GM18505 (cell line): ENCODE measurements around the gene PPP4R3B.
"Not testable (repeated sequence)": the region's sequence is repeated elsewhere in the genome, so short reads cannot be mapped to it uniquely, and the experiment has no call there.

Experiments
- ATAC-seq: cut with Tn5 transposase; IDR thresholded peaks from one replicate; pipeline ENCODE4 v1.9.1; 2021; ENCODE audit not compliant: unreplicated experiment
- POLR2A ChIP-seq: IDR thresholded peaks from 4 replicates; pipeline ENCODE4 v1.6.1; 2011; ENCODE audit warnings: borderline replicate concordance; ENCODE audit not compliant: insufficient read depth, insufficient read length; ENCODE audit errors: extremely low read depth

The PPP4R3B gene

DNA sequence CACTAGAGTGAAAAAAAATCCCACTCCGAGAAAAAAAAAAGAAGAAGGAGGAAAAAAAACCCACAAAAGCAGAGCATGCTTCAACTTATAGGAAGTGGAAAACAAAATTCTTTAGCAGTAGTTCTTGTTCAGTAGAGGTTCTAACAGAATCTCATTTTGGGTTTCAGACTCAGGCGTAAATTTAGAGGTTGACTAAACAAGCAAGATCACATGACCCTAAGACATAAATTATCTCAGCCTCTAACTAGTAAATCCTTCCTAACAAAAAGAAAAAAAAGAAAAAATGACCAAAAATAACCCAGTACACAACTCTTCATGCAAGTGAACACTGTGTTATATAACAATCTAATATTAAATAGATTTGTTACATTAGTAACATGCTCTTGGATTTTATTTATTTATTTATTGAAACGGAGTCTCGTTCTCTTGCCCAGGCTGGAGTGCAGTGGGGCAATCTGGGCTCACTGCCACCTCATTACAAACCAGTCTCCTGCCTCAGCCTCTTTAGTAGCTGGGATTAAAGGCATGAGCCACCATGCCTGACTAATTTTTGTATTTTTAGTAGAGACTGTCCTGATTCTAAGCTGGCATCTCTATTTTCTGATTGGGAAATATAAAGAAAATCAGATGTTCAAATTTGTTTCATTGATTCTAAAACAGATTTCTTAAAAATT lies 35.4 kb downstream of the PPP4R3B start:
- ATAC-seq = no peak
- no peak for TF ChIP-seq POLR2A

DNA sequence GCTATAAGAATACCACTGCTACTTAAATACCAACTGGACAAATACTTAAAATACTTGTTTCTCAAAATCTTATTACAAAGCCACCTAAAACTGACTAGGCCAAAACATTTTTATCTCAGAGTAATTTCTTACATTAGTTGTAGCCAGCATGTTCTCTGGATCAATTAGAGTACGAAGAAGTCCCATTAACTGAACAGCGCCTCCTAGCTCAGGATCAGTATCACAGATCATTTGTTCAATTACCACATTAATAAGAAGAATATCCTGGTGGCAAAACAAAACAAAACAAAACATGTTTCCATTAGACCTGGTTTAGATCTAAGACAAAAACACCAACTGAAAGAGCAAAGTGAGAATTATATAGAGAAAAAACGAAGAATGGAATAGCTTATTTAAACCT lies 36.0 kb downstream of the PPP4R3B start:
- TF ChIP-seq POLR2A = no peak
- no peak for ATAC-seq

DNA sequence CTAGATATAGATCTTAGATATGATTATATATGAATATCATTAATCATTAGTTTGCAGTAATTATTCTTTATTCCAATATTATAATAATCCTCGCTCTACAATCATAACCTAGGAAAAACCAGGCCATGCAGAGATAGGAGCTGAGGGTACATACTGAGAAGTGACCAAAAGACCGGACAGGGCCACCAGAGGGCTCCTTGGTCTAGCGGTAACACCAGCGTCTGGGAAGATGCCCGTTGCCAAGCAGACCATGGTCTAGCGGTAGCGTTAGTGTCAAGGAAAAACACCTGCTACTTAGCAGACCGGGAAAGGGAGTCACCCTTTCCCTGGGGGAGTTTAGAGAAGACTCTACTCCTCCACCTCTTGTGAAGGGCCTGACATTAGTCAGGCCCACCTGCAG lies 48.4 kb downstream of the PPP4R3B start:
- not testable (repeated sequence) for ATAC-seq

DNA sequence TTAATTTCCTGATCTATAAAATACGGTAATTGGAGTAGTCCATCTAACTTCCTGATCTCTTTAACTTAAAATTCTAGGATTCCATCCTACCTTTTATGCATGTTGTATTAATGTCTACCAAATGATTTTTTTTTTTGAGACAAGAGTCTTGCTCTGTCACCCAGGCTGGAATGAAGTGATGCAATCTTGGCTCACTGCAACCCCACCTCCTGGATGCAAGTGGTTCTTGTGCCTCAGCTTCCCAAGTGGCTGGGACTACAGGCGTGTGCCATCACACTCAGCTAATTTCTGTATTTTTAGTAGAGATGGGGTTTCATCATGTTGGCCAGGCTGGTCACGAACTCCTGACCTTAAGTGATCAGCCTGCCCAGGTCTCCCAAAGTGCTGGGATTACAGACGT lies 50.1 kb downstream of the PPP4R3B start:
- ATAC-seq = no peak

DNA sequence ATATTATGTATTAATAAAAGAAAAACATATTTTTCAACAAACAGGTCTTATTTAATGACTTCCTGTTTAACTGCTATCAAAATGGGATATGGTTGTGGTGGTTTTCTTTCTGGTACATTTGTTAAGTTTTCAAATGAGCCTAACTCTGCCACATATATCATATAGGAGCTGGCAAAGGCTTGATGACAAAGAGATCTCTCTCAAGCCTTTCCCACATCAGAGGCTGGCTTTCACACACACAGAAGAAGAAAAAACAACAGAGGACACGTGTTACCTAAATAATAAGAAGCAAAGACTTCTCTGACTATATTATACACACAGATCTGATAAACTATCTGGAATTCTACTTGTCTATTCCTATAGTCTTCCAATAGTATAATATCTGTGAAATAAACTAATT lies 51.8 kb downstream of the PPP4R3B start:
- ATAC-seq = no peak
- TF ChIP-seq POLR2A = no peak

More for the DNA sequence above, 50.1 kb downstream of the PPP4R3B start:
- no peak for TF ChIP-seq POLR2A

DNA sequence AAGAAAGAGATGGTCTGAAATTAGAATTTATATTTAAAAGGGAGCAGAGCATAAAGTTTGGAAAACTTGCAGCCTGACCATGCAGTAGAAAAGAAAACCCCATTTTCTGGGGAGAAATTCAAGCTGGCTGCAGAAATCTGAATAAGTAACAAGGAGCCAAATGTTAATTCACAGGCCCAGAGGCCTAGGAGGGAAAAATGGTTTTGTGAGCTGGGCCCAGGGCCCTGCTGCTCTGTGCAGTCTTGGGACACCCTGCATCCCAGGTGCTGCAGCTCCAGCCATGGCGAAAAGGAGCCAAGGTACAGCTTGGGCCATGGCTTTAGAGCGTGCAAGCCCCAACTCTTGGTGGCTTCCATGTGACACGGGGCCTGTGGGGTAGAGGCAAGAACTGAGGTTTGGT lies 56.6 kb downstream of the PPP4R3B start:
- no peak for ATAC-seq
- no peak for TF ChIP-seq POLR2A

DNA sequence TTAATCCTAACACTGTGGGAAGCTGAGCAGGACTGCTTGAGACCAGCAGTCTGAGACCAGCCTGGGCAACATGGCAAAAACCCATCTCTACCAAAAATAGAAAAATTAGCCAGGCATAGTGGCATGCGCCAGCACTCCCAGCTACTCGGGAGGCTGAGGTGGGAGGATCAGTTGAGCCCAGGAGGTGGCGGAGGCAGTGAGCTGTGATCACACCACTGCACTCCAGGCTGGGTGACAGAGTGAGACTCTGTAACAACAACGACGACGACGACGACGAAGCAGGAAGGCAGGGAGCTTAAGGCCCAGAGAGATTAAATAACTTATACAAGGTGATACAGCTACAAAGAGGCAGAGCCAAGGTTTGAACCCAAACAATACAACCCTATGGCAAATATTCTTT lies 60.6 kb downstream of the PPP4R3B start:
- no peak for TF ChIP-seq POLR2A
- ATAC-seq = no peak

DNA sequence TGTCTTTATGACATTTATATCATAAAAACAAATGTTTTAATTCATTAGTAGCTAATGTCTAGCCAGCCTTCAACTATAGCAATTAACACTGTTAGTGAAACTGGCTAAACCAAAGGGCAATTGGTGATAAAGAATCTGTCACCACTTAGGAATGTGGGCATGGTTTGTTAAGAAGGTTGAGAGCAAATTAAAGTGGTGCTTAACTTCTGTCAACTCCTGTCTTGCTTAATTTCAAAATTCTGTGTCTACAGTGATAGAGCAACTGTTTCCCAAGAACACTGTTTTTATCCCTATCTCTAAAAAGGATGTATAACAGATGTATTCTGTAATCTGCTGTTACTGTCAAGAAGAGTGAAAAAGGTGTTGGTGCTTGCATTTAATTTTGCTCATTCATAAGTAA lies 61.4 kb downstream of the PPP4R3B start:
- ATAC-seq = no peak
- no peak for TF ChIP-seq POLR2A

DNA sequence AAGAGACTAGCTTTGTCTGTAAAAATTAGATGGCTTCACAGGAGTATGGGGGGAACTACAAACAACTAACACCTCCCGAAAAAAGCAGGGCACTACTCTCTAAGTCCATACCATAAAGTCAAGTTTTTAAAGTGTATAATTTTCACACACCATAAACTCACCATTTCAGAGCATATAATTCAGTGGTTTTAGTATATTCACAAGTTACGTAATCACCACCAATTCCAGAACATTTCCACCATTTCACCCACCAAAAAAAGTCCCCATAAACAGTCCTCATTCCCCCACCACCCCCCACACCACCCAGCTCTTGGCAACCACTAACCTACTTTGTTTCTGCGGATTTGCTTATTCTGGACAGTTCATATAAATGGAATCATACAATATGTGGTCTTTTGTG lies 64.1 kb downstream of the PPP4R3B start:
- no peak for TF ChIP-seq POLR2A
- no peak for ATAC-seq

DNA sequence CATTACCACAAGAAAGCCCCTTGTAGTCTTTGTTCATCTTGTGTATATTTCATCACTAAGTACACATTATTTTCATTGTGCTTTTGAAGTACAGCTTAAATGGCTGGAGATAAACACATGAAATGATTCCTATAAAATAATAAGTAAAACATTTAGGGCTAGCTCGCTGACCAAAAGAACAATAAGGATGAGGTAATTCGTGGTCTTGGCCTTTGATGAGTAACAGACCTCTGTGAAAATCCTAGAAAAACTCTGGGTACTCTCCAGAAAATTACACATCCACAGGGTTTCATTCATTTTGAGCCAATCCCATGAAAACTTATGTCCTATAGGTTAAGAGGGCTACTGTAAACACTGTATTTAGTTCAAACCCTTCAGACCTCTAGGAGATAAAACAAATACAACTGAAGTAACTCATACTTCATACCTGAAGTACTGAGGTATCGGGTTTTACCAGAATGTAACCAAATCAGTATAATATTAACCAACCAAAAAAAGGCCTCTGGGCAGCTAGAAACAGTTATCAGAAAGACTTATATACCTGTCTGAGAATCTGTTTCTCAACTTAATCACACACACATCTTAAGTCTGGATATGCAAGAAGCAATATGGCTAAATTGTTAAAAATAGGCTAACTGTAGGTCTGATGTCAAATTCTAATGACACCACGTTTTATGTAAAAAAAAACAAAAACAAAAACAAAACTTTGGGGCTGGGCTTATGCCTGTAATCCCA lies 66.9 kb downstream of the PPP4R3B start:
- ATAC-seq = no peak
- TF ChIP-seq POLR2A = no peak

DNA sequence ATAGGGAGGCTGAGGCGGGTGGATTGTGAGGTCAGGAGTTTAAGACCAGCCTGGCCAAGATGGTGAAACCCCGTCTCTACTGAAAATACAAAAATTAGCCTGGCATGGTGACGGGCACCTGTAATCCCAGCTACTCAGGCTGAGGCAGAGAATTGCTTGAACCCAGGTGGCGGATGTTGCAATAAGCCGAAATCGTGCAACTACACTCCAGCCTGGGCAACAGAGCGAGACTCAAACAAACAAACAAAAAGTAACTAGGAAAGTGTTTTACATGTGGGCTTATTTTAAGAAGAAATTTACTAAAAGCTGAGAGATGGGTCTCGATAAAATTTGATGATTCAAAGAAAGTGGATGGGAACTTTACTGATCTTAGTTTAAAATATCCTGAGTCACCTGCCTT lies 69.7 kb downstream of the PPP4R3B start:
- ATAC-seq = not testable (repeated sequence)

DNA sequence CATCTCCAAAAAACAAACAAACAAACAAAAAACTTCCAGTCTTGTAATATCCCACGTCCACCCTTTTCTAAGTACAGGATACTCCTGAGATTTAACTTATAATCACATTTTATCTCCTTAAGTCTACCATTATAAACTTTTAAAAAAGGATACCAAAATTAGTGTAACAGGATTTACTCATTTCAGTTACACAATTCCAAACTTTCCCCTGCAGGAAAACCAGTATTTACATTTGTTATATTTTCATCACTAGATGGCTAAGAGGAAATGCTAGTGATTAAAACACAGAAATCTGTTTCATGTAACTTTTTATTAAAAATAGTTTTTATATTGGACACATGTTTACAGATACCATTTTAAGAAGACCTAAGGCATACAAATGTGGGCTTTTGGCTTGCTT lies 70.4 kb downstream of the PPP4R3B start:
- TF ChIP-seq POLR2A = no peak
- no peak for ATAC-seq

DNA sequence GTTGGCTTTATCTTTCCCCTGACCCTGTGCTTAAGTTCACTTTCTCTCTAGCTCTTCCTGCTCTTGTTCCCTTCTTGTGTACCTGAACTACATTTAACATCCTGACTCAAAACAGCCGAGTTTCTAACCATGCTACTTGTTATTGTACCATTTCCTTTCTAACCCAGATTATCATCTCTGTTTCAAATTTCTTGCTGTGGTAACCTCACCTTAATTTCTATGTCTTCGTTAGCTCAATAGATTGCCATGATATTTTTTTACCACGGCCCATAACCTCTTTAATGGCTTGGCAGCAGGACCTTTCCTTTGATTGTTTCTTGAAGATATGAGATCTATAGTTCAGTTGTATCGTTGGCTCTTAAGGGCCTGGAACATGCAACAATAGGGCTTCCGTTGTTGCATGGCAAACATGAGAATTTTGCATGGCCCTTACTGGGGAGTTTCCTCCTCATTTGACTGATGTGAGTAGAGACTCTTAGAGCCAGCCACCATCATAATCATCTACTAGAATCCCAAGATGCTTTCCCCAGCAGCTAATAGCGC lies 86.8 kb downstream of the PPP4R3B start:
- ATAC-seq = no peak
- TF ChIP-seq POLR2A = no peak

DNA sequence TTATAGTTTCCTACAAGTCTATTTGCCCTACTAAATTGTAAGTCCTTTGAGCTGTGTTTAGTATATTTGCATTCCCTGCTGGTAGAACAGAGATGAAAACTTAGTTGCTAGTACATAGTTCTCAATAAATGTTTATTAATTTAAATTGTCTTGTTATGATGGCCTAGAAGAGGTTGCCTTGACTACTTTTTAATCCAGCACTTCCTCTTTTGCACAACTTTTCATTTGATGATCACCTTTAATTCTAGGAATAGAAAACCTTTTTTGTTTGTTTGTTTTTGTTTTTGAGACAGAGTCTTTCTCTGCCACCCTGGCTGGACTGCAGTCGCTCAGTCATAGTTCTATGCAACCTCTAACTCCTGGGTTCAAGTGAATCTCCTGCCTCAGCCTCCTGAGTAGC lies 91.2 kb downstream of the PPP4R3B start:
- no peak for TF ChIP-seq POLR2A
- ATAC-seq = no peak

DNA sequence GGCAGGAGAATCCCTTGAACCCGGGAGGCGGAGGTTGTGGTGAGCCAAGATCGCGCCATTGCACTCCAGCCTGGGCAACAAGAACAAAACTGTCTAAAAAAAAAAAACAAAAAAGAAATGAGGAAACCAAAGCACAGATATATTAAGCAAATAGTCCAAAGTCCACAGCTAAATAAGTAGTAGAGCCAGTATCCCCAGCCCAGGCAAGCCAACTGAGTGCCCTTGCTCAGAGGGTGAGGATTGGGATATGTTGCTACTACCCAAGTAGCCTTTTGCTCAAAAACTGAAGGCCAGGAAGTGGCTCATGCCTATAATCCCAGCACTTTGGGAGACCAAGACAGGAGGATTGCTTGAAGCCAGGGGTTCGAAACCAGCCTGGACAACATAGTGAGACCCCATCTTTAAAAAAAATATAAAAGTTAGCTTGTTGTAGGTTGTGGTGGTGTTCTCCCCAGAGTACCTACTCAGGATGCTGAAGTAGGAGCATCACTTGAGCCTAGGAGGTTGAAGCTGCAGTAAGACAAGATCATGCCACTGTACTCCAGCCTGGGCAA lies 92.5 kb downstream of the PPP4R3B start:
- no peak for TF ChIP-seq POLR2A
- no peak for ATAC-seq
